SIG-M5 treated with dmso at 0.1 percent for 504 hours (cell line): ENCODE data around the gene PDE4B.

Source experiments
- DNase-seq: peaks from one replicate; lab custom pipeline; 2025; ENCODE audit not compliant: unreplicated experiment; lab: John Stamatoyannopoulos, UW

PDE4B gene

GRCh38 chr1:66327588-66327987, 534.9 kb downstream of the PDE4B start:
- DNase-seq = peak; percentile 74

- no peak for DNase-seq
Measured at GRCh38 chr1:66328896-66329295, 536.2 kb downstream of the PDE4B start.

- no peak for DNase-seq
Measured at GRCh38 chr1:66330722-66331141, 538.0 kb downstream of the PDE4B start.

- DNase-seq = peak; percentile 63
Measured at GRCh38 chr1:66331658-66332547, 539.2 kb downstream of the PDE4B start.

GRCh38 chr1:66332548-66332901, 539.8 kb downstream of the PDE4B start:
- DNase-seq = no peak

GRCh38 chr1:66333466-66334199, 540.9 kb downstream of the PDE4B start:
- peak; percentile 18 for DNase-seq

GRCh38 chr1:66334318-66334717, 541.6 kb downstream of the PDE4B start:
- no peak for DNase-seq

- DNase-seq = no peak
Measured at GRCh38 chr1:66335125-66335524, 542.4 kb downstream of the PDE4B start.

GRCh38 chr1:66335859-66336640, 543.4 kb downstream of the PDE4B start:
- peak; percentile 97 for DNase-seq

- peak; percentile 32 for DNase-seq
Measured at GRCh38 chr1:66336641-66336990, 543.9 kb downstream of the PDE4B start.

GRCh38 chr1:66337249-66337648, 544.6 kb downstream of the PDE4B start:
- DNase-seq = no peak

GRCh38 chr1:66339944-66340343, 547.2 kb downstream of the PDE4B start:
- no peak for DNase-seq

GRCh38 chr1:66341446-66342089, 548.9 kb downstream of the PDE4B start:
- no peak for DNase-seq

GRCh38 chr1:66342707-66343106, 550.0 kb downstream of the PDE4B start:
- DNase-seq = no peak

GRCh38 chr1:66343569-66344325, 551.1 kb downstream of the PDE4B start:
- DNase-seq = no peak

- no peak for DNase-seq
Measured at GRCh38 chr1:66346057-66346795, 553.5 kb downstream of the PDE4B start.

- no peak for DNase-seq
Measured at GRCh38 chr1:66346873-66347272, 554.2 kb downstream of the PDE4B start.

GRCh38 chr1:66348776-66349175, 556.1 kb downstream of the PDE4B start:
- no peak for DNase-seq

GRCh38 chr1:66349242-66349641, 556.5 kb downstream of the PDE4B start:
- DNase-seq = no peak
